GM12801 (cell line): ENCODE results near the gene TK2.

Source experiments
- TF ChIP-seq, protein P1 (sequence below): IDR thresholded peaks from one replicate; pipeline ENCODE4 v1.5.1; 2011; ENCODE audit warnings: control low read depth; ENCODE audit not compliant: insufficient read length; ENCODE audit errors: extremely low read depth

The TK2 gene

DNA sequence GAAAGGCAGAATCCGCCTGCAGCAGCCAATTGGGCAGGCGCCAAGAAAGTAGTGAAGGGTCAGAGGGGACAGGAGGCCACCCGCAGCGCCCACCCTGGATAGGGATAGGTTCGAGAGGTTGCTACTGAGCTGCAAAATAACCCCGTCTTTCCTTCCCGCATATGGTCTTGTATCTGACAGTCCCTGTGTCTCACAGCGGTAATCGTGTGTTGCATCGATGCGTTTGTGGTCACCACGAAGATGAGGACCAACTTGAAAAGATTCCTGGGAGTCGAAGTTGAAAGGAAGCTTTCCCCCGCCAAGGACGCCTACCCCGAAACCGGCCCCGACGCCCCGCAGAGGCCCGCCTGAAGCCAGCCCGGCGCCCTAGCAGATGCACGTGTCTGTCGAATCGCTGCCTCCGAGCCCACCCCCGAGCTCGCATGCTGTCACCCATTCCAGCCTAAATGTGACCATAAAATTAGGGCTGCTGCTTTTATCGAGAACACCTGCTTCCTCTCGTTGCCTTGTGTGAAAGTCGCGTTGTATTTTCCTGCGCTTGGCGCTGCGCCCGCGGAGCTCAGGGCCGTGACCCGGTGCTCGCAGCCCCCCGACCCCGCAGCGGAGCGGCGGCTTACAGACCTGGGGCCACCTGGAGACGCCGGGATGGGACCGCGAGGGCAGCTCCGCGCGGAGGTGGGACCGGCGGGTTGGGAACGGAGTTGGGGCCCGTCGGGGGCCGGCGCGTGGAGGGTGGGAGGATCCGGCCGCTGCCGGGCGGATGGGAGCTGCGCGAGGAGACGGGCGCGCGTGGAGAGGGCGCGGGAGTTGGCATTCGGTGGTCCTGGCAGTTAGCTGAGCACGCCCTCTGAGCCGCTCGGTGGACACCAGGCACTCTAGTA lies 29.0 kb upstream of the TK2 start, which contains the start of gene CMTM2:
Gene CMTM2 (plus strand): TSS at position 813 of the 881 bp plus-strand sequence. CDS start 145 bp downstream, outside the sequence.
- TF ChIP-seq, protein P1, sequence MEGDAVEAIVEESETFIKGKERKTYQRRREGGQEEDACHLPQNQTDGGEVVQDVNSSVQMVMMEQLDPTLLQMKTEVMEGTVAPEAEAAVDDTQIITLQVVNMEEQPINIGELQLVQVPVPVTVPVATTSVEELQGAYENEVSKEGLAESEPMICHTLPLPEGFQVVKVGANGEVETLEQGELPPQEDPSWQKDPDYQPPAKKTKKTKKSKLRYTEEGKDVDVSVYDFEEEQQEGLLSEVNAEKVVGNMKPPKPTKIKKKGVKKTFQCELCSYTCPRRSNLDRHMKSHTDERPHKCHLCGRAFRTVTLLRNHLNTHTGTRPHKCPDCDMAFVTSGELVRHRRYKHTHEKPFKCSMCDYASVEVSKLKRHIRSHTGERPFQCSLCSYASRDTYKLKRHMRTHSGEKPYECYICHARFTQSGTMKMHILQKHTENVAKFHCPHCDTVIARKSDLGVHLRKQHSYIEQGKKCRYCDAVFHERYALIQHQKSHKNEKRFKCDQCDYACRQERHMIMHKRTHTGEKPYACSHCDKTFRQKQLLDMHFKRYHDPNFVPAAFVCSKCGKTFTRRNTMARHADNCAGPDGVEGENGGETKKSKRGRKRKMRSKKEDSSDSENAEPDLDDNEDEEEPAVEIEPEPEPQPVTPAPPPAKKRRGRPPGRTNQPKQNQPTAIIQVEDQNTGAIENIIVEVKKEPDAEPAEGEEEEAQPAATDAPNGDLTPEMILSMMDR, result no peak

- TF ChIP-seq, protein P1, result no peak
Measured at GRCh38 chr16:66576296-66576695, 26.4 kb upstream of the TK2 start.

- TF ChIP-seq, protein P1, result no peak
Measured at GRCh38 chr16:66575060-66575459, 25.1 kb upstream of the TK2 start.

- TF ChIP-seq, protein P1, result no peak
Measured at GRCh38 chr16:66574531-66574930, 24.6 kb upstream of the TK2 start.

DNA sequence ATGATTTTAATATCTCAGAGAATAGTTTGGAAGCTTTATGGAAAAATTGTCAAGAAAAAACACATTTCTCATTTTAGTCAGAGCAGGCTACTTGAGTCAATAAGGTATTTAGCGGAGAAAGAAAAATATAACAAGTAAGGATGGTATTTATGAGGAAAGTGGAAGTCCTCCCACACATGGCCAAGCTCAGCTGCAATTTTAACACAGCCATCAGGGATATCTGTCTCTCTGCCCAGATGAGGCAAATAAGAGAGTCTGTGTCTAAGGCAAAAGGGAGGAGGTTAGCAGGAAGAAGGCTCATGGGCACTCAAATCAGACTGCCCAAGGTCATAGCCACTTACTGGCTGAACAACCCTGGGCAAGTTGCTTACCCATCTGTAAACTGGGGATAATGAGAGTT lies 24.2 kb upstream of the TK2 start:
- TF ChIP-seq, protein P1, result no peak

- TF ChIP-seq, protein P1, result no peak
Measured at GRCh38 chr16:66572356-66572755, 22.4 kb upstream of the TK2 start.

DNA sequence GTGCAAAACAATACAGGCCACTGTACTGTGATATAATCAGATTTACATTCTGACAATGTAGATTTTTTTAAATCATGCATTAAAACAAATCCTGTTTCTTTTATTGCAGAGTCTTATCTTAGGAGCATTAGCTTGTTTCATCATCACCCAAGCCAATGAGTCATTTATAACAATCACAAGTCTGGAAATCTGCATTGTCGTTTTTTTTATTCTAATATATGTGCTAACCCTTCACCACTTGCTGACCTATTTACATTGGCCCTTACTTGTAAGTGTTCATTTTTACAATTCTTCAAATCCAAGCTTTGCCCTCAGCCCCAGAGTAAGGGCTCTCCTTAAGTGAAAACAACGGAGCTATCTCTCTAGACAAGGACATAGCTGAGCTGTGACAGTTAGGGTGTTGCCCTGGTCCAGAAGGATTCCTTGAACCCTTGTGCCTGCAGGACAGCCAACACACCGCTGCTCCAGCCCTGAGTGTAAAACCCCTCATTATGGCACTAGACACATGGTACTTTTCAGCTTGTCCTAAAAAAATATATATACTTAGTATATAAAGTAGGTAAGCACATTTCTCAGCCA lies 20.0 kb upstream of the TK2 start:
- TF ChIP-seq, protein P1, result no peak
